Activated CD8-positive, alpha-beta memory T cell treated with anti-CD3 and anti-CD28 coated beads for 24 hours (primary cell): ENCODE measurements around the gene CASTOR2.
"Not testable (repeated sequence)": the region's sequence is repeated elsewhere in the genome, so short reads cannot be mapped to it uniquely, and the experiment has no call there.

Source experiments
- DNase-seq: peaks from one replicate; pipeline ENCODE4 v3.0.0-alpha.2; 2020

The CASTOR2 gene

DNA sequence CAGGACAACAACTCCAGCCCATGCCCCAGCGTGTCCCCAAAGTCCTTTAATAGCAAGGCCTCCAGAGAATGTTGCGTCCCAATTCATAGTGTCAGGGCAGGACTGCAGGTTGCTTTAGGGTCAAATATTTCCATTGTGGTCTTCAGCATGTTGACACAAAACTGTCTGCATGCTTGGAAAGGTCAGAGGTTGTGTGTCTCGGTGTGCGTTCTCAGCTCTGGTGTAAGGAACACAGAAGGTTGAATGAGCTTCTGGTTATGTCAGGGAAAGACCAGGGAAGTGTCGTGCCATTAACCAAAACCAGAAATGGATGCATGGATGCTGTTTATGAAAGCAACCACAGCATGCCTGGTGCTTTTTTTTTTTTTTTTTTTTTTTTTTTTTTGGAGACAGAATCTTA, 31.9 kb downstream of the CASTOR2 start:
- DNase-seq, result not testable (repeated sequence)

DNA sequence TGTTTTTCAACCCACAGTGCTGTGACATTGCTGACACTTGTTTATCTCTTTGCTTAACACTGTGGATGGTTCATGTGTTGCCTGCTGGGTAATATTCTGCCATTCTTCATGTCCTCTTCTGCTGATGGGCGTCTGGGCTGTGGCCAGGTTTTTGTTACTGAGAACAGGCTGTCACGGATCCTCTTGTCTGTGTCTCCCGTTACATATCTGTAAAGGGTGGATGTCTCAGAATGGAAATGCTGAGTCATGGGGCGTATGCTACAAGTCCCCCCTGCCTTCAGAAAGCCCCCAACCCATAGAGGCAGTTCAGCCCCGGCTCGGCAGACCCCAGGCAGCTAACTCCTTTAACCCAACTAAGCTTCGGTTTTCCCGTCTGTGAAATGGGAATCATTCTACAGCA, 33.3 kb downstream of the CASTOR2 start:
- DNase-seq, result not testable (repeated sequence)

DNA sequence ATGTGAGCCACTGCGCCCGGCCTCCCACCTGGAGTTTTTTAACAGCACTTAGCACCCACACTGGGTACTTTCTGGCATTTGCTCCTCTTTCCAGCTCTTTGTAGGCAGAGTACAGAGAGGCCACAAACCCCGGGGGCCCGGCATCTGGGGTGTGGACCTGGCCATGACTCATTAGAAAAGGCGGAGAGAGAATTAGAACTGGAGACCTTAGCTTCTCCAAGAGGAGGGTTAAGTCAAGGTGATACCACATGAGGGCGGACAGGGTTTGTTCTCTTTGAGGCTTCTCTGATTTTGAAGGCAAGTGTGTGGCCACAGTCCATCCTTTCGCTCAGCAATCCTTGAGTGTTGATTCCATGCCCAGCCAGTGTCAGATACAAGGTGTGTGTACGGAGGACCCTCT, 36.9 kb downstream of the CASTOR2 start:
- DNase-seq, result not testable (repeated sequence)

DNA sequence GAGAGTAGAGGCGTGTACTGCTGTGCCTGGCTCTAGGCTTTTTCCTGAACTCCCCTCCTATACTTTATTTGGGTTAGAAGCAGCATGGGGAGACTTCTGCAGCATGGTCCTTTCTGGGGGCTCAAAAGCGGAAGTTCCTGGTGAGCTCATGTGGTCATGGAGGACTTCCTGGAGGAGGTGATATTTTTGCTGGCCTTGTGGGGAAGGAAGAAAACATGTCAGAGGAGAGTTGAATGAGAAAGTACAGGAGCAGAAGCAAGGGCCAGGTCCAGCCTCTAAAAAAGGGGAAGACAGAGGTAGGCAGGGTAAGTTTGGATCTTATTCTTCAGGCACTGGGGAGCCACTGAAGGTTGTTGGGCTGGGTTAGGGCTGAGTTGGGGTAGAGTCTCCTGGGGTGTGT, 45.5 kb downstream of the CASTOR2 start:
- no peak for DNase-seq

DNA sequence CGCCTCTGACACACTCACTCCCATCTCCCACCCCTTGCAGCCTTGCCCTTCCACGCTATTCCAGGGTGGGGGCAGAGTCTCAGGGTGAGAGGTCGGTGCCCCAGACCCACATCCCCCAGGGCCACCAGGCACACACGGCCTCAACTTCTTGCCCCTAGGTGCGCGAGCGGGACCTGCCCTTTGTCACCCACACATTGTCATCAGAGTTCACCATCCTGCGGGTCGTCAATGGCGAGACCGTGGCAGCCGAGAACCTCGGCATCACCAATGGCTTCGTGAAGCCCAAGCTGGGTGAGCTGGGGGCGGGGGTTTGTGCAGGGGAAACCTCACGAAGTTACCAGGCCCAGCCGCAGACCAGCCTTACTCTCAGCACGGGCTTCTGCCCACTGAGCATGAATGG, 53.3 kb downstream of the CASTOR2 start:
- DNase-seq, result no peak

DNA sequence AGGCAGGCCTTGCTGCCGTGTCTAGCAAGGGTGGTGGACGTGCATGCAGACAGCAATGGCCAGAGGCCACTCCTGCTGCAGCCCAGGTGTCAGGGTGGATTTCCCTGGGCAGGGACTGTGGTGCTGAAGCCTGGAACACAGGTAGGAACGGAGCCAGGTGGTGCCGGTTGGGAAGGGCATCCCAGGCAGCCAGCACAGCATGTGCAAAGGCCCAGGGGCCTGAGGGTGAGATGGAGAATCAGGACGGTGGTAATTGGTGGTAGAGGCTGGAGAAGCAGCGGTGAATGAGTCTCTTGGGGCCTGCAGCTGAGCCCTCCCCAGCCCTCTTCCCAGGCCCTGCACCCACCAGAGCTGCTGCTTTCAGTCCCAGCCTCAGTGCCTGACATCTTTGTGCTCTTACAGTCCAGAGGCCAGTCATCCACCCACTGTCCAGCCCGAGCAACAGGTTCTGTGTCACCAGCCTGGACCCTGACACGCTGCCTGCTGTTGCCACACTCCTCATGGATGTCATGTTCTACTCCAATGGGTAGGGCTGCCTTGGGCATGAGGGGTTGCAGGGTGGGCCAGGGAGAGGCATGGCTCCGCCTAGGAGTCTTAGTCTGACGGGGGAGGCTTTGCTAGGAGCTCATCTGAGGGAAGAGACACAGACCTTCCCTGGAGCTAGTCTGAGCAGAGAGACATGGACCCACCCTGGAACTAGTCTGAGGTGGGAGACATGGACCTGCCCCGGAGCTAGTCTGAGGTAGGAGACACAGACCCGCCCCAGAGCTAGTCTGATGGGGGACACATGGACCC, 54.3 kb downstream of the CASTOR2 start:
- DNase-seq, result no peak

DNA sequence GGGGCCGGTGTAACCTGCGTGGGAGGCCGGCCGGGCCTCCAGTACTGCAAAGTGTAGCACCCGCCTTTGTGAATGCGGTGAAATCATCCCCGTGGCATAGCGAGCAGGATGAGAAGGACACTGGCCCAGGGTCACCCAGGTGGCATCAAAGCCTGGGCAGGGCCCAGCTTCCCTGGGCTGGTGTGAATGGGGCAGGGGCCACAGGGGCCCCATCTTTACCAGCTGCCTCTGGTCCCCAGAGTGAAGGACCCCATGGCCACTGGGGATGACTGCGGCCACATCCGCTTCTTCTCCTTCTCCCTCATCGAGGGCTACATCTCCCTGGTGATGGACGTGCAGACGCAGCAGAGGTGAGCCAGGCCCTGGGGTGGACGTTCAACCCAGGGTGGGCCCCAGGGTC, 55.3 kb downstream of the CASTOR2 start:
- DNase-seq, result no peak

DNA sequence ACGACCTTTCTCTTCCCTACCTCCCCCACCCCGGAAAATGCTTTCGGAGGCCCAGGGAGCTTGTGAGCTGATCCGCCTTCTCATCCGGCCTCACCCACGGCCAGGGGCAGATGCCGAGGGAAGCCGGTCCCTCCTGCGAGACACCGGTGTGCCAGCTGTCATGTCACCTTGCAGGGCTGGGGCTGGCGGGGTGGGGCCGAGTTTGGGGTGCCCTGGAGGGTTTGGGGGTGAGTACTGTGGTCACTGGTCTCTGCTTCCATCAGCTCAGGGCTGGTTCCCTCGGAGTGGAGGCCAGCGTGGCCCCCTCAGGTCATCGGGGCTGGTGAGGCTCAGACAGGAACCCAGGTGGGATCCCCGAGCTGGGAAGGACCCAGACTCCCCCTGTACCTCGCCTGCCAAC, 60.4 kb downstream of the CASTOR2 start:
- no peak for DNase-seq

DNA sequence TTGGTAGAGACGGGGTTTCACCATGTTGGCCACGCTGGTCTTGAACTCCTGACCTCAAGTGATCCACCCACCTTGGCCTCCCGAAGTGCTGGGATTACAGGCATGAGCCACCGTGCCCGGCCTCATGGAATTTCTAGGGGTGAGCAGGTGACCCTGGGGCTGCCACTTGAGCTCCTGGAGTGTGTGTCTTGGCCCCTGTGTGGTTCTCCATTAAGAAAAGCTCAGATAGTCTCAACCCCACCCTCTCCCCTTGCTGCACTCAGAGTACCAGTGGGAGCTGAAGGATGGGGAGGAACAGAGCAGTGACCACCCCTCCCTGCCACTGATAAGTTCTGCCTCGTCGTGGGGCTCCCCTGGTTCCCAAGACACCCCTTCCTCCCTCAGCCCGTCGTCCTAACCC, 63.8 kb downstream of the CASTOR2 start:
- DNase-seq, result no peak

DNA sequence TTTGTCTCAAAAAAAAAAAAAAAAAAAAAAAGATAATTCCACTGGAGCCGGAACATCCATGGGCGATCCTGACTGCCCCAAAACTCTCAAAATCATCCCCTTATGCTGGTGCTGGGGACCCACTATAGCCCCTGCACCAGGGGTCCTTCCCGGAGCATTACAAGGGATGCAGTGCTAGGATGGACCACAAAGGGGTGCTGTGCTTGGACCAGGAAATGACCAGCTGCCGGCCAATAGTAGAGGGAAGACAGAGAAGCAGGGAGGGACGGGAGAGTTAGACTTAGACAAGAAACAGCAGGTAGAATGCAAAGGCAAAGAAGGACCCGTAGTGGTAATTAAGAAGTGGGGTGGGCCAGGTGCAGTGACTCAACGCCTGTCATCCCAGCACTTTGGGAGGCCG, 68.6 kb downstream of the CASTOR2 start:
- DNase-seq, result no peak

DNA sequence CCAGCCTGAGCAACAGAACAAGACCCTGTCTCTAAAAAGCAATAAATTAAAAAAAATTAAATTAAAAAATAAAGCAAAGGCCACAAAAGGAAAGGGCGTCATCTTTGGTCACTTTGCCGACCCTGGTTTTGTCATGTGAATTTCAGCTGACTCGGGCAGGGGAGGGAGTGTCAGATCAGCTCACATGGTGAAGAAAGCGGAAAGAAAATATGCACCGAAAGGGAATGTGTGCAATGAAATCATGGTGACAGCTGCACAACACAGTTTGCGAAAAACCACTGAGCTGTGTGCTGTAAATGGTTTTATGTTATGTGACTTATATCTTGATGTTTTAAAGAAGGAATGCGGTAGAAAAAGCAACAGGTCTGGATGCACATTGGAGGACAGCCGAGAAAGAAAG, 69.3 kb downstream of the CASTOR2 start:
- no peak for DNase-seq

DNA sequence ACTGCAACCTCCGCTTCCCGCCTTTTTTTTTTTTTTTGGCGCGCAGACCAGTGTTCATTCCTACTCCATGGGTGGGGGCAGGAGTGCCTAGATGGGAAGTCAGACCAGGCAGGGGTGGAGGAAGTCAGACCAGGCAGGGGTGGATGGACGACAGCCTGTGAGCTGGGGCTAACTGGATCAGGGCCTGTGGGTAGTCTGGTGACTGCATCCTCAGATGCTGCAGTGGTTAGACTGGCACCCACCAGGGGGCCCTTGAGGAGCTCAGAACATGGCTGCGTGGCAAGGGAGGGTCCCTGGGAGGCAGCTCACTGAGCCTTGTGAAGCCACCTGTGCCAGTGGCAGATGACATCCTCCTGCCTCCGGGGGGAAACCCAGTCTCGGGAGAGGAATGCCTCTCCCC, 74.0 kb downstream of the CASTOR2 start:
- DNase-seq, result no peak

DNA sequence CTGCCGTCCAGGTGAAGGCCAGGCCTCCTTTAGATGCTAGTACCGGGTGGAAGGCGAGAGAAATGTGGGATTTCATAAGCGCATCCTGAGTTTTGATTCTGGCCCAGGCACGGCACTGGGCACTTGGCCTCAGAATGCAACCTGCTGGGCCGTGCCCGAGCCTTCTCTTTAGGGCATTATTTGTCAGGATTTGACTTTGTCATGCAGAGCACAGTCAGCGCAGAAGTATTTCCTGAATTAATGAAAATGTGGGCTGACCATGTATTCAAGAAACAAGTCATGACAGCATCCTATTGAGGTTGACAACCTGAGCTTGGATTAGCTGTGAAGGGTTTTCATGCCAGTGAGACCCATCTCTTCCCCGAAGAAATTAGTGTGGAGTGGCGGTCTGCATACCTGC, 74.7 kb downstream of the CASTOR2 start:
- DNase-seq, result no peak

DNA sequence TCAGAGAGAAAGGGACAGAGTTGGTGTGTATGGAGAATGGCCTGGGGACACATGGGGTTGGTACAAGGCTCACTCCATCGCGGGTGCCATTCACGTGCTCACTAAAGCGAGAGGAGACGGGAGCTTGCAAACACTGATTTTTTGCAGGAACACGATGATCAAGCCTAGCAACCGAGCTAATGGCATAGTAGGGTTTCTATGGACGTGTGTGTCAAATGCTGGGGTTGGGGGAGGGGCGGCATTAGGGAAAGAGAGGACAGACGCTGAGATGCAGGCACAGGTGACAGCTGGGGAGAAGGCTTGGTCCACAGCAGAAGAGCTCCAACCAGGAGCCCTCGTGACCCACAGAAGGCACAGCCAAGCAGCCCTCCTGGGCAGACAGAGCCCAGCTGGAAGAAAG, 75.2 kb downstream of the CASTOR2 start:
- DNase-seq, result no peak

DNA sequence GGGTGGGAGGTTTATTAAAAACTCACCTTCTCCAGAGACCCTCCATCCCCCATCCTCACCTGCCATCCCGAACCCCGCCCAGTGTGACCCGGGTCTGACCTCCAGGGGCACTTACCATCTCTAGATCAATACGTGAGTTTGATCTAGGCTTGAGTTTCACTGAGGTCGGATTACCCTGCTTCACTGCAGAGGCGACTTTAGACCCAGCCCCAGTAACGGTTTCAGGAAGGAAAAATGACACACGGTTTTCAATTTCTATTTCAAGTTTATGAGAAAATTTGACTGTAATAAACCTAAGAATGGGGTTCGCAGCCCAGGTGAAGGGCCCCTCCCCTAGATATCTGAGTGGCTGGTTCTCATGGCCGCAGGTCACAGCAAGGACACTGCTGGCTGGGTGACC, 76.0 kb downstream of the CASTOR2 start:
- DNase-seq, result no peak

DNA sequence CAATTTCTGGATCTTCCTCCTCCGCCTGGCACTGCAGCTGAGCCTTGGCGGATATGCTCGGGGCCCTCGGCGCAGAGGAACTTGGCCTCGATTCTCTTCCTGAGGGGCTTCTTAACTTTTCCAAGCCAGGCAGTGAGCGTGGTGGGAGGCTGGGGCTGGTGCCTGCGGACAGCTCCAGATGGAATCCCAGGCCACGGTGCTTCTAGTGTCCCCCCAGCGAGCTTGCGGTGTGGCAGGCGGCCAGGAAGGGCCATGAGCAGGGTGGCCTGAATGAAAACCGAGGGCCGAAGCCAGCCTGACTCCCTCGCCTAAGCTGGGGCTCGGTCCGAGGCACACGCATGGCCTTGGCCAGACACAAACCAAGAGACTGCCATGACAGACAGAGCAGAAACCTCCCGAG, 77.8 kb downstream of the CASTOR2 start:
- DNase-seq, result no peak

DNA sequence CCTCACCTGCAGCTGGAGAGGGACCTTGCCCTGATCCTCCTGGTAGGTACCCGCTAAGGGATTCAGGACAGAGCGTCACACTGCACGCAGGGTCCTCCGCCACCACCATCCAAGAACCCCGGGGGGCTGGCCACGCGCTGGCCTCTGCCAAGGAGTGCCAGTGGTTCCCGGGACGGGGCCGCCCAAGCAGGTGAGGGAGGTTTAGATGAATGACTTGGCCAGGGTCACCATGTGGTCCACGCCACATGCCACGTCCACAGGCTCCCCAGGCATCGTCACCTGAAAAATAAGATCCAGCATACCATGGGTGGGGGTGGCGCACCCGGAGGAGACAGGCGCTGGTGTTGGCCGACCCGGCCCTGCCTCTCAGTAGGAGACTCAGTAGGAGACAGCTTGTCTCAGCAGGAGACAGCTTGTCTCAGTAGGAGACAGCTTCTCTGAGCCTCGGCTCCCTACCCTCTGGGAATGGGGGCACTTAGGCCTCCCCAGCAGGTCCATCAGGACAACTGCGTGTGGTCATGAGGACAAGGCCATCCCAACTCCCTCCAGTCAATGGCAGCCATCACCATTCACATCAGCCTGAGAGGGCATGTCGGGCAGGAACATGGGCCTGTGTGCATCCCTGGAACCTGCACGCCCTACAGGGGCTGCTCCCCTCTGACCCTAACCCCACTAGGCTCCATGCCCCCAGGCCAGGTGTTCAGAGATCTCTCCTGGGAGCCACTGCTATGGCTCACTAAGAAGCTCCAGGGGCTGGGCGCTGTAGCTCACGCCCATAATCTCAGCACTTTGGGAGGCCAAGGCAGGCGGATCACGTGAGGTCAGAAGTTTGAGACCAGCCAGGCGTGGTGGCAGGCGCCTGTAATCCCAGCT, 78.6 kb downstream of the CASTOR2 start:
- DNase-seq, result no peak

DNA sequence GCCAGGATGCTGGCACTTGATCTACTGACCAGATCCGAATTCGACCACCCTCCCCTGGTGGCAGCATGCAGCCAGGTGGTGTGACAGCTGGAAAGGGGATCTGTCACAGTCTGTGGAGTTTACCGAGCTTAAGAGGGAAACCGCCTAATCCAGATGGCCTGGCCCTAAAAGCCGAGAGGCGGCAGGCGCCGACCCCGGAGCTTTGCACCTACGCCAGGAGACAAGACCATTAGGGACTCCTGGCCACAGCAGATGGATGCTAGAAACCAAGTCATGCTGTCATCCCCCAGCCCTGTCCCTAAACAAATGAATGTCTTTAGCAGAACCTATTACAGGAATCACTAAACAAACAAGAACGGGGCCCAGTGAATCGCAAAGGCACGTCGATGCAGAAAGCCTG, 81.4 kb downstream of the CASTOR2 start:
- no peak for DNase-seq

DNA sequence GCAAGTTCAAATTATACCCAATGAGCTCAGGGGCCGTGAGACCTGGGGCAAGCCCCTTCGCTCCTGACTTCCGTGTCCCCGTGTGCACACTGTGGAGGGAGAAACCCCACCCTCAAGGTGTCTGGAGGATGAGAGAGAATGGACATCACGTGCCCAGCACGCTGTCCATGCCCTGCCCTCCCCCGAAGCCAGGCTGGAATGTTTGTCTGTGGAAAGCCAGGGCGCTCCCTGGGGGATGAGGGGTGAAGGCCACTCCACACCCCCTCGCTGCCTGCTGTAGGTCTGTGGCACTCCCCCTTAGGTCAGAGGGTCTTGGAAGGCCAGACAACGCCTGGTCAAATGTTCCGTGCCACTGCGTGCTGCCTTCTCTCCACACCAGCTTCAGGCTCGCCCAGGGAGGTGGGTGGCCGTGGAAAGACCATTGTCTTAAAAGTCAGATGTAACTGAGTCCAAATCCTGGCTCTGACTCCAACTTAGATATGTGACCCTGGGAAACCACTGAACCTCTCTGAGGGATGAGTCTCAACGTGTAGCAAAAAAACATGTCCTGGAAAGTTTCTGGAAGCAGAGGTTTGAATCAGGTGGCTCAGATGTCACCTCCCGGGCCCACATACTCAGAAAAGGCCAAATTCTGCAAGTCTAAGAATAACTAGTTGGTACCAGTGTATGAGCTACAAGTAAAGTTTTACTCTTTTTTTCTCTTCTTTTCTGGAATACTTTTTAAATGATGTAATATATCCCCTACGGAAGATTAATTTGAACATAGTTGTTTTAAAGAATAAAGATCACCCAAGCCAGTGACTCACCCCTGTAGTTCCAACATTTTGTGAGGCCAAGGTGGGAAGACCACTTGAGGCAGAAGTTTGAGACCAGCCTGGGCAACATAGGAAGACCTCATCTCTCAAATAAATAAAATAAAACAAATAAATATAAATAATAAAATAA, 84.2 kb downstream of the CASTOR2 start:
- no peak for DNase-seq

DNA sequence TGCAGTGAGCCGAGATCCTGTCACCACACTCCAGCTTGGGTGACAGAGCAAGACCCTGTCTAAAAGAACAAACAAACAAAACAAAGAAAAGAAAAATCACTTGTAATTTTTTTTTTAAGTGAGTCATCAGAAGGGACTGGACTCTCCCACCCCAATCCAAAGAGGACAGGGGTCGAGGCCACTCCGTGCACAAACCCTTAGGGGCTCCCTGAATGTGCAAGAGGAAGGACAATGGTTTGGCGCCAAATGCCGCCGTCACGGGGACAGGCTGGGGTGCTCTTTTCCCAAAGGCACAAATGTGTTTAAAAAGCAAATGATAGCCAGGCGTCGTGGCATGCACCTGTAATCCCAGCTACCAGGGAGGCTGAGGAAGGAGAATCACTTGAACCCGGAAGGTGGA, 85.3 kb downstream of the CASTOR2 start:
- no peak for DNase-seq

DNA sequence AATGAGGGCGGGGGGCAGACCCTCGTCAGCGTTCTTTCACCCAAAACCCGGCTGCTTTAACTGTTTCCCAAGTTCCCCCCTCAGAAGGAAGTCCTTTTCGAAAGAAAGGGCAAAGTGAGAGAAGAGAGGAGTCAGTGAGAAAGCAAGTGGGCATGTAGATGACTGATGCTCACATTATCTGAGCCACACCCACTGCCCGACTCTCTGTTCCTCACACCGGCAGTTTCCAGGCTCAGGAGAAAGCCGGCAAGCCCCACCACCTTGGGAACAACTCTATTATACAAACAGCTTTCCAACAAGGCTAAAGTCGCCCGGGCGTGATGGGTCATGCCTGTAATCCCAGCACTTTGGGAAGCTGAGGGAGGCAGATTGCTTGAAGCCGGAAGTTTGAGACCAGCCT, 86.0 kb downstream of the CASTOR2 start:
- no peak for DNase-seq

DNA sequence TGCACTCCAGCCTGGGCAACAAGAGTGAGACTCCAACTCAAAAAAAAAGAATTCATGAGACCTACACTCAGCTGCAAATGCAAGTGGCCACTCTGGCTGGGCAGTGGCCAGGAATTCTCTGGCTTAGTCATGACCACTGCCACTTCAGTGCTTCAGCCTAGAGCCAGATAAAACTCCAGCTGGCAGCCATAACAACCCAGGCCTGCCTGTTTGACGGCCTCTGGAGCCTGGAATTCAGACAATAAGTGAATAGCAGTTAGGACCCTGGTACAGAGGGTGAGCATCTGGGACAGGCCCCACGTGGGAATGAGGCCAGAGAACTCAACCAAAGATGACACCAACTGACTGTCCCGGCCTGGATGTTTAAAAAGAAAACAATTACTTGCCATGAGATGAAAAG, 90.2 kb downstream of the CASTOR2 start:
- no peak for DNase-seq

DNA sequence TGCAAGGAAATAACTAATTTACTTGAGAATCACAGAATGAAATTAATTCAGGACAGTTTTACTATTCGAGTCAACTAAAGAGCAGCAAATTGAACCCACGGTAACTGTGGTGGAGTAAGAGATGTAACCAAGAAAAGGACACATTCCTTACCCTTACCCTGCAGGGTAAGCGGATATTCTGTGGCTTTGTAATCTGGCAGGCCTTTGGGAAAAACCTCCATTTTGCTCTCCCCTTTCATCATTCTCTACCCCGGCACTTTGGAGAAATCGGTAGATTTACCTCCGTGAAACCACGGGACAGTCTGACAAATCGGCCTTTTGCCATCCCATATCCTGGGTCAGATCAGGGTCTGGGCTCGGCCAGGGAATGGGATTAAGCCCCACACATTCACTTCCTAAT, 90.7 kb downstream of the CASTOR2 start:
- DNase-seq, result no peak
